Stimulated activated CD4-positive, alpha-beta T cell treated with anti-CD3 and anti-CD28 coated beads, Interleukin-2, amount 100 ng/mL, for 24 hours (primary cell): ENCODE measurements around the gene MAST2.

Experiments used
- DNase-seq, 2 donors: peaks; one replicate each; pipeline ENCODE4 v3.0.0-alpha.2; 2020

MAST2 gene

GRCh38 chr1:45803299-45803780 is at the start of gene MAST2:
MAST2 (plus strand) TSS chr1:45803612; CDS start chr1:45803896, 284 bp downstream.
- peak; percentile 87 to 93 for DNase-seq

- DNase-seq = no peak
Observed at GRCh38 chr1:45755697-45756096, 47.7 kb upstream of the MAST2 start.

- DNase-seq = no peak
Observed at GRCh38 chr1:45762291-45762690, 41.1 kb upstream of the MAST2 start.

GRCh38 chr1:45765999-45766792 is 37.2 kb upstream of the MAST2 start:
- no peak for DNase-seq

GRCh38 chr1:45767035-45767434 is 36.4 kb upstream of the MAST2 start:
- DNase-seq = no peak

GRCh38 chr1:45769261-45769932 is 34.0 kb upstream of the MAST2 start:
- no peak for DNase-seq

- no peak for DNase-seq
Observed at GRCh38 chr1:45772971-45773370, 30.4 kb upstream of the MAST2 start.

- DNase-seq = no peak
Observed at GRCh38 chr1:45775794-45776193, 27.6 kb upstream of the MAST2 start.

- peak; percentile 18 to 20 for DNase-seq
Observed at GRCh38 chr1:45785583-45785982, 17.8 kb upstream of the MAST2 start.

- no peak for DNase-seq
Observed at GRCh38 chr1:45787905-45788304, 15.5 kb upstream of the MAST2 start.

- DNase-seq = no peak
Observed at GRCh38 chr1:45789601-45790000, 13.8 kb upstream of the MAST2 start.

- no peak for DNase-seq
Observed at GRCh38 chr1:45792744-45793143, 10.7 kb upstream of the MAST2 start.

GRCh38 chr1:45793942-45794604 is 9.3 kb upstream of the MAST2 start:
- no peak for DNase-seq

- no peak for DNase-seq
Observed at GRCh38 chr1:45796381-45796780, 7.0 kb upstream of the MAST2 start.

GRCh38 chr1:45796946-45797345 is 6.5 kb upstream of the MAST2 start:
- DNase-seq = no peak

GRCh38 chr1:45800899-45801298 is 2.5 kb upstream of the MAST2 start:
- no peak for DNase-seq

- DNase-seq = peak in 1 of 2 donors; percentile 18
Observed at GRCh38 chr1:45802343-45803298, 791 bp upstream of the MAST2 start.

GRCh38 chr1:45803781-45804668 is 613 bp downstream of the MAST2 start:
- DNase-seq = peak; percentile 37 to 48

- DNase-seq = no peak
Observed at GRCh38 chr1:45804669-45804969, 1.2 kb downstream of the MAST2 start.

GRCh38 chr1:45806129-45806528 is 2.7 kb downstream of the MAST2 start:
- no peak for DNase-seq

- no peak for DNase-seq
Observed at GRCh38 chr1:45809761-45810160, 6.3 kb downstream of the MAST2 start.

- DNase-seq = no peak
Observed at GRCh38 chr1:45814776-45815175, 11.4 kb downstream of the MAST2 start.
